ENCODE data around the gene SH3GLB1. TPM values are rescaled to one million over a fixed set of nuclear protein-coding genes. Genes with fewer than 3 reads are reported as not detected.

Gene SH3GLB1
- total RNA-seq, 1 donor from 2014 or later: 117 TPM

GRCh38 chr1:86787621-86788020, 83.2 kb downstream of the SH3GLB1 start:
- DNase-seq (ENCODE audit: low spot score): no peak
- H3K4me3 Mint-ChIP-seq (ENCODE audit: unreplicated experiment): no peak overlapping the region
- H3K4me1 Mint-ChIP-seq (ENCODE audit: unreplicated experiment): peaks cover 3% of the 10 kb centered on the region
- no peak overlapping the region for H3K27ac Mint-ChIP-seq (ENCODE audit: unreplicated experiment)
- no peaks in the 10 kb centered on the region for H3K36me3 Mint-ChIP-seq (ENCODE audit: low read depth, unreplicated experiment)
- H3K9me3 Mint-ChIP-seq (ENCODE audit: unreplicated experiment): no peaks in the 10 kb centered on the region
- H3K27me3 Mint-ChIP-seq (ENCODE audit: unreplicated experiment): peaks cover 2% of the 10 kb centered on the region
- TF ChIP-seq, protein P1, sequence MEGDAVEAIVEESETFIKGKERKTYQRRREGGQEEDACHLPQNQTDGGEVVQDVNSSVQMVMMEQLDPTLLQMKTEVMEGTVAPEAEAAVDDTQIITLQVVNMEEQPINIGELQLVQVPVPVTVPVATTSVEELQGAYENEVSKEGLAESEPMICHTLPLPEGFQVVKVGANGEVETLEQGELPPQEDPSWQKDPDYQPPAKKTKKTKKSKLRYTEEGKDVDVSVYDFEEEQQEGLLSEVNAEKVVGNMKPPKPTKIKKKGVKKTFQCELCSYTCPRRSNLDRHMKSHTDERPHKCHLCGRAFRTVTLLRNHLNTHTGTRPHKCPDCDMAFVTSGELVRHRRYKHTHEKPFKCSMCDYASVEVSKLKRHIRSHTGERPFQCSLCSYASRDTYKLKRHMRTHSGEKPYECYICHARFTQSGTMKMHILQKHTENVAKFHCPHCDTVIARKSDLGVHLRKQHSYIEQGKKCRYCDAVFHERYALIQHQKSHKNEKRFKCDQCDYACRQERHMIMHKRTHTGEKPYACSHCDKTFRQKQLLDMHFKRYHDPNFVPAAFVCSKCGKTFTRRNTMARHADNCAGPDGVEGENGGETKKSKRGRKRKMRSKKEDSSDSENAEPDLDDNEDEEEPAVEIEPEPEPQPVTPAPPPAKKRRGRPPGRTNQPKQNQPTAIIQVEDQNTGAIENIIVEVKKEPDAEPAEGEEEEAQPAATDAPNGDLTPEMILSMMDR (IDR thresholded peaks at IDR 0.05; ENCODE audit: unreplicated experiment): no peak

- no peaks in the 10 kb centered on the region for H3K36me3 Mint-ChIP-seq (ENCODE audit: low read depth, unreplicated experiment)
- TF ChIP-seq, protein P1 (IDR thresholded peaks at IDR 0.05; ENCODE audit: unreplicated experiment): no peak
- H3K27me3 Mint-ChIP-seq (ENCODE audit: unreplicated experiment): peaks cover 2% of the 10 kb centered on the region
- H3K27ac Mint-ChIP-seq (ENCODE audit: unreplicated experiment): no peak overlapping the region
- no peaks in the 10 kb centered on the region for H3K9me3 Mint-ChIP-seq (ENCODE audit: unreplicated experiment)
- peaks cover 12% of the 10 kb centered on the region for H3K4me1 Mint-ChIP-seq (ENCODE audit: unreplicated experiment)
- no peak for DNase-seq (ENCODE audit: low spot score)
- H3K4me3 Mint-ChIP-seq (ENCODE audit: unreplicated experiment): no peak overlapping the region
Observed at GRCh38 chr1:86788300-86789206, 84.2 kb downstream of the SH3GLB1 start.

DNA sequence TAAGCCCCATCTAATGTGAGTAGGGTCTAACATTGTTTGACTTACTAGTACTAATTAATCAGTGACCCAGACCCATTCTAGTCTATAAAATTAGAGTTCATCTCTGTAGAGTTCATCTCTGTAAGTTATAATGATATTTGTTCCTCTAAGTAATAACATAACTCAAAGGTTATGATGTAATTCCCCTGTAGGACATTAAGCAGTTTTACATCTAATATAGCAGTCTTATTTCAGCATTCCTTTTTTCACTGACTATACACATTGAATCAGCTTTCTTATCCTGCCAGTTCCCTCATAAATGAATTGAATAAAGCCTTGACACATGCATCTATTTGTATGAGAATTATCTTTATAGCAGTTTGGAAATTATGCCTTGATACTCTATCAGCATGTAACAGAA, 90.9 kb downstream of the SH3GLB1 start:
- TF ChIP-seq, protein P1 (IDR thresholded peaks at IDR 0.05; ENCODE audit: unreplicated experiment): no peak
- Mint-ChIP-seq H3K27me3 (ENCODE audit: unreplicated experiment) (no peaks in the 10 kb centered on the region), H3K9me3 (ENCODE audit: unreplicated experiment) (no peaks in the 10 kb centered on the region)

More for the DNA sequence above, 90.9 kb downstream of the SH3GLB1 start:
- Mint-ChIP-seq H3K4me1 (ENCODE audit: unreplicated experiment) (peaks cover 9% of the 10 kb centered on the region), H3K36me3 (ENCODE audit: low read depth, unreplicated experiment) (no peaks in the 10 kb centered on the region), H3K27ac (ENCODE audit: unreplicated experiment) (no peak overlapping the region), H3K4me3 (ENCODE audit: unreplicated experiment) (no peak overlapping the region)
- no peak for DNase-seq (ENCODE audit: low spot score)

Other genes with a start within 250 kb of the SH3GLB1 start
- not detected for gene CLCA1, start 235.6 kb upstream of the SH3GLB1 start, total RNA-seq (ENCODE audit: unreplicated experiment)
- not detected for gene CLCA4, start 157.5 kb upstream of the SH3GLB1 start, total RNA-seq (ENCODE audit: unreplicated experiment)
- 131 TPM for gene SELENOF, start 209.6 kb downstream of the SH3GLB1 start, total RNA-seq (ENCODE audit: unreplicated experiment)
- 22.1 TPM for gene HS2ST1, start 210.1 kb downstream of the SH3GLB1 start, total RNA-seq (ENCODE audit: unreplicated experiment)

All from endothelial cell (in vitro differentiated cells).